HG02938 (cell line): ENCODE measurements around the gene NR0B2.
"Not testable (repeated sequence)": the region's sequence is repeated elsewhere in the genome, so short reads cannot be mapped to it uniquely, and the experiment has no call there.

Experiments used
- ATAC-seq: cut with Tn5 transposase; IDR thresholded peaks from one replicate; pipeline ENCODE4 v1.9.1; 2021; ENCODE audit warnings: mild to moderate bottlenecking, moderate library complexity; ENCODE audit not compliant: unreplicated experiment

Gene NR0B2

DNA sequence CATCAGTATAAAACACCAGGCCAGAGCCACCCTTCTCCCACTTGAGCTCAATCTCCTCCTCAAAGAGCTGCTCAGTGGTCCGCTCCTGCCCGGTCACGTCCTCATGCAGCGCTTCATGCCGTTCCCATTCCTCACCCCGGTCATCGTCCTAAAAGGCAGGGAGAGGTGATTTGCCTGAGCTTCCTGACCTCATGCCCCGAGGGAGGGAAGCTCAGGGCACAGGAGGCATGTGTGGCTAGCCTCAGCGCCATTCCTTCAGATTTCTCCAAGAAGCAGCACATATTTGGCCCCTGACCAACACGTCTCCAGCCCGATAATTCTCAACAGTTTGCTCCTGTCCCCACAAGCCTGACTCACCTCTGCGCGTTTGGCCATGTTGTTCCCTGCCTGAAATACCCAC lies 19.5 kb downstream of the NR0B2 start:
- ATAC-seq, result no peak

DNA sequence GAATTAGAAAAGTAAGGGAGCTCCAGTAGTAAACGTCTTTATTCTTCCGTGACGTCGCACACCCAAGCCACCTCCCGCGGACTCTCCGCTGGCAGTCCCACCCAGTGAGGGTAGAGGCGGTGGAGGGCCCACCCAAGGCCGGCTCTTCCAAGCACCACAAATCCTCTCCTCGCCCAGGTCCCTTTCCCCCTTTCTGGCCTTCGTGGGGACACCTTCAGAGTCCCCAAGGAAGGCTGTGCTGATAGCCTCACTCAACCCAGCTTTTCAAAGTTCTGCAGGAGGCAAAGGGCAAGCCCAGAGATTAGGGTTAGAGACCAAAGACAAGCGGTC lies 23.3 kb downstream of the NR0B2 start:
- peak; percentile 24 for ATAC-seq

DNA sequence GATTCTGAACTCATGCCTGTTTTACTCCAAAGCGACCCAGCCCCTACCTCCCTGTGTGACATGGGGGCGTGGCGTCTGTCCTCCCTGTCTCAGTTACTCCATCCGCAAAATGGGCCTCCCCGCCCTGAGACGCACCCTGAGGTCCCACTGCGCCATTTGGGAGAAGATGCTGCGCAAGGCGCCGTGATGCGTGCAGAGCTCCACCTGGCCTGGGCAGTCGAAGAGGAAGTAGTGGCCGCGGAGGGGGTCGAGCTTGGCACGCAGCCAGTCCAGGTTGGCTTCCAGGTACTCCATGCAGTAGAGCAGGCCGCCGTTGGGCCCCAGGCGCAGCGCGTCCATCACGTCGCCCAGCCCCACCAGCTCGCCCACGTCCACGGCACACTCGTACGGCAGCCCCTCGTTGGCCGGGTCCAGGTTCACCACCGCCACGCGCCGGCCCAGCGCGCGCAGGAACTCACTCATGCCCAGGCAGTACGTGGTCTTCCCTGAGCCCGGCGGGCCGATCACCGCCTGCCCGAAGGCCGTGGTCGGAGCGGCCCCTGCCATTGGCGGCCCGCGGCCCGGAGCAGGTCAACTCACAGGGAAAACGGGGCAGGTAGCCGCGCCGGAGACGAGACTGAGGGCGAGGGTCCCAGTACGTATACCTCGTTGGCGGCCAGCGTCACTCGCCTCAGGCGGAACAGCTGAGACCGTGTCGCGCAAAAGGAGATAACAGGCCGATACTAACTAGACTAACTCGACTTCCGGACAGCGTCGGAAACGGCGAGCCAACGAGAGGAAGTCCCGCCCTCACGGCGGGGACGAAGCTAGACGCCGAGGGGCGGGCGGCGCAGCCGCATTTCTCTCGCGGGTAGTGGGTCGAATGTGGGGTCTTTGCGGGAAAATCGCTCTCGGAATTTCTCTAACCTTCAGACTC lies 24.0 kb downstream of the NR0B2 start, which contains the start of gene GPN2:
Gene GPN2, minus strand, starts transcription at position 733 of the 916 bp plus-strand sequence. Its CDS starts 187 bp downstream, at position 546.
- ATAC-seq, result peak; percentile 89

GRCh38 chr1:26888231-26888630 lies 25.5 kb downstream of the NR0B2 start:
- no peak for ATAC-seq

GRCh38 chr1:26887125-26887524 lies 26.6 kb downstream of the NR0B2 start:
- no peak for ATAC-seq

- ATAC-seq, result no peak
These were observed 30.9 kb downstream of the NR0B2 start for GRCh38 chr1:26882696-26883463.

GRCh38 chr1:26881611-26882010 lies 32.2 kb downstream of the NR0B2 start:
- ATAC-seq, result not testable (repeated sequence)

- ATAC-seq, result no peak
These were observed 34.0 kb downstream of the NR0B2 start for GRCh38 chr1:26879793-26880192.

DNA sequence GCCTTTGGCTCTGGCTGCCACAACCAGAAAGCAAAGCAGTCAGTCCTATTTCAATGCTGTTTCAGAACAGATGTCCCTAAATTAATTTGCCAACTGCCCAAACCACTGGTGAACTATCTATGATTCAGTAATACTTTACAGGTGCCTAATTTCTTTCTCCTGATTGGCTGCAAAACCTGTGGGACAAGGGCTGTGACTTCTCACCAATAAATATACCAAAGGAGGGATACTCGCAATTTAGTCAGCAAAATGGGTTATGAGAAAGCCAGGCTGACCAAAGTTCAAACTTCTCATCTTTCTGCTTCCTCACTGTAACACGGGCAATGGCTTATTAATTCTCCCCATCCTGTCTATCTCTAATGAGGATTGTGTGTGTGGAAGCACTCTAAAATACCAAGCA lies 36.4 kb downstream of the NR0B2 start:
- no peak for ATAC-seq

DNA sequence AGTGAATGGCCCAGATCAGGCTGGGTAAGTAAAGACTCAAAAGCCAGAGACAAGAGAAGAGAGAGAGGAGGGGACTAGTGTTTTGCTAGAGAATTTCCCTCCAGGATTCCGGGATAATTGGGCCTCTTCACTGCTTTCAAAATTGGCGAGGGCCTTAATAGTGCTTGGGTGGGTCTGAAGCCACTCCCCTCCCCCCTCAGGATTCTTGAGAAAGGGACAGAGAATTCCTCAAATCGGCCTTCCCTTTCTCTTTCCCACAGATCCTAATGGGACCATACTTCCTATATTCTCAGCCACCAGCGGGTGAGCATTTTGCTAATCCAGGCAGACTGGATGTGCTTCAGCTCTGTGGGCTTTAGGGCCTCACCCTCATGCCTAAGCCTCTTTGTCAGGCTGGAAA lies 38.9 kb downstream of the NR0B2 start:
- no peak for ATAC-seq

DNA sequence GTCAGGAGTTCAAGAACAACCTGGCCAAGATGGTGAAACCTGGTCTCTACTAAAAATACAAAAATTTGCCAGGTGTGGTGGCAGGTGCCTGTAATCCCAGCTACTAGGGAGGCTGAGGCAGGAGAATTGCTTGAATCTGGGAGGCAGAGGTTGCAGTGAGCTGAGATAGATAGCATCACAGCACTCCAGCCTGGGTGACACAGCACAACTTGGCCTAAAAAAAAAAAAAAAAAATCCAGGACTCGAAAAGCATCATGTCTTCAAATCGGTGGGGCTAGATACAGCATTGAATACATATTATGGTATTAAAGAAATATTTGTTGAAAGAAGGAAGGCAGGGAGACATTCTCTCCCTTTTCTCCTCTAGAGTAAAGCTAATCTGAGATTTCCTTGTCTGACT lies 40.7 kb downstream of the NR0B2 start:
- not testable (repeated sequence) for ATAC-seq

- ATAC-seq, result peak; percentile 90
These were observed 48.9 kb downstream of the NR0B2 start for GRCh38 chr1:26864610-26865480.

GRCh38 chr1:26863685-26864077 lies 50.1 kb downstream of the NR0B2 start:
- ATAC-seq, result no peak

DNA sequence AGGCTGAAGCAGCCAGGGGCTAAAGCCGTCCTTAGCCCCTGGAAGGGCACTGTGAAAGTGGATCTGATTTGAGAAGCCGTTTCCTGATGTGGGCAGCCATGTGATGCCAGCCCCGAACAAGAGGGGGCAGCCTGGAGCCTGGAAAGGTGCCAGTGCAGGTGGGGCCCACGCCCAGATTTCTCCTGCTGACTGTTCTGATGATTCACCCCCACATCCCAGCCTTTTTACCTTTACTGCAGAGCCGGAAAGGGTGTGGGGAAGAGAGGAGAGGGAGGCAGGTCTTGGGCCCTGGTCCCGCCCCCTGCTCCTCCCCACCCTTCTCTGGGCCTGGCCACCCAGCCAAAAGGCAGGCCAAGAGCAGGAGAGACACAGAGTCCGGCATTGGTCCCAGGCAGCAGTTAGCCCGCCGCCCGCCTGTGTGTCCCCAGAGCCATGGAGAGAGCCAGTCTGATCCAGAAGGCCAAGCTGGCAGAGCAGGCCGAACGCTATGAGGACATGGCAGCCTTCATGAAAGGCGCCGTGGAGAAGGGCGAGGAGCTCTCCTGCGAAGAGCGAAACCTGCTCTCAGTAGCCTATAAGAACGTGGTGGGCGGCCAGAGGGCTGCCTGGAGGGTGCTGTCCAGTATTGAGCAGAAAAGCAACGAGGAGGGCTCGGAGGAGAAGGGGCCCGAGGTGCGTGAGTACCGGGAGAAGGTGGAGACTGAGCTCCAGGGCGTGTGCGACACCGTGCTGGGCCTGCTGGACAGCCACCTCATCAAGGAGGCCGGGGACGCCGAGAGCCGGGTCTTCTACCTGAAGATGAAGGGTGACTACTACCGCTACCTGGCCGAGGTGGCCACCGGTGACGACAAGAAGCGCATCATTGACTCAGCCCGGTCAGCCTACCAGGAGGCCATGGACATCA lies 50.7 kb downstream of the NR0B2 start, which contains the start of gene SFN:
Gene SFN, plus strand, starts transcription at position 369 of the 904 bp plus-strand sequence. Its CDS starts 64 bp downstream, at position 433.
- ATAC-seq, result no peak

DNA sequence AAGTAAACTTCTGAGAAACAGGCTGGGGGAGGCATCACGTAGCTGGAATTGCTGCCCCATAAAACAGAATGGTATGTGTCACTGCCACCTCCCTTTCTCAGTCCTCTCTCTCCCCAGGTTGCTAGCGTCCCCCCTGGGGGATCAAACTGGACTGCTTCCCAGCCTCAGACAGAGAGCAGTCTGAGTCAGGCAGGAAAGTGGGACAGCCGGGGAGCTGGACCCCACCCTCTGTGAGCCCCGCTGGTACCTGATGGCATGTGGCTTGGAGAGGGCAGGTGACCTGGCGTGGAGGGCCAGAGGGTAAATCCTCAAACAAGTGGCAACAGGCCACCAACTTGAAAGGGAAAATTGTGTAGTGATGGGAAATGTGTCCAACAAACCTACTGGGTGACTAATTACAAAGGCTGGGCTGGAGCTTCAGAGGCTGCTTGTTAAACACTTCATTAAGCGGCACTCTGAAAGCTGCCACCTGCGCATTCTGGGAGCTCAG lies 51.8 kb downstream of the NR0B2 start:
- no peak for ATAC-seq
